IPS-18c (cell line): ENCODE data around the gene KRT4.

Experiments
- H3K4me3 ChIP-seq: 2 replicates; pipeline ENCODE4 v1.7.0; 2013; ENCODE audit warnings: low read depth, mild to moderate bottlenecking, low read length, moderate library complexity; ENCODE audit not compliant: insufficient read depth
- H3K9me3 ChIP-seq: one replicate; pipeline ENCODE4 v1.6.1; 2013; ENCODE audit warnings: mild to moderate bottlenecking, low read length, moderate library complexity; ENCODE audit not compliant: control insufficient read depth, insufficient read depth

The KRT4 gene

DNA sequence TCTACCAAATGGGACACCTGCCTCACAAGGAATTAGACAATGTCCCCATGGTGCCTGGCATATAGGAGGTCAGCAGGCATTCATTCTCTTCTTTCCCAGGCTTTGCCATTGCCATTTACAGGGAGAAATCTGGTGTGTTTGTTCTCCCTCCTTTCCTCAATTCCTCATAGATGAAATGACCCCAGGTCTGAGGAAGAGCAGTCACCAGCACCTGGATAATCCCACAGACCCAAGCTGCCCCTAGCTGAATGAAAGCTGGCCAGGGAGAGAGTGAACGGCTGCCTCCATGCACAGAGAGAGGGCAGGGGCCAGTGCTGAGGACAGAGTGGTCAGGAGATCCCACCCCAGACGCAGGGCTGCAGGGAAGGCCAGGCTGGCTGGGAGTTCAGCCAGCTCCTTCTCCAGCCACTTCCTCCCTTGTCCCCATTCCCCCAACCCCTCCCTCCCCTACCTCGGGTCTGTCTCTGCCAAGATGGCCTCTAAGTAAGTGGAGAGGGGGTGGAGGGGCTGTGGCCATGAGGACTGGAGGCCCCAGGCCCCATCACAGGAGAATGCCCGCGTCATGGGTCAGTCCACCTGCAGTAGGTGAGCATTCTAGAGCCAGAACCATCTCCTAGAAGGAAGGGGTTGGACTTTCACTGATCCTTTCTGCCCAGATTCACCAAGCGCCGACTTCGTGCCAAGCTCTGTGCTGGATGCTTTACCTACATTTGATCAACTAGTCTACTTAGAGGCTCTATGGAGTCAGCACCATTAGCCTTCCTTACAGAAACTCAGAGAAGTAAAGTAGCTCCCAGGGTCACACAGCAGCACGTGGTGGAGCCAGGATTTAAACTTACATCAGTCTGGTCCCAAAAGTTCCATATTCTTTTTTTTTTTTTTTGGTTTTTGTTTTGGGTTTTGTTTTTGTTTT lies 2.0 kb upstream of the KRT4 start:
- no peaks in the 10 kb centered on the region for H3K9me3 ChIP-seq
- no peak overlapping the region for H3K4me3 ChIP-seq

GRCh38 chr12:52815161-52815560 lies 1.2 kb upstream of the KRT4 start:
- Histone ChIP-seq H3K9me3 (no peaks in the 10 kb centered on the region), H3K4me3 (no peak overlapping the region)

- no peak overlapping the region for H3K4me3 ChIP-seq
- H3K9me3 ChIP-seq, result no peaks in the 10 kb centered on the region
Observed at GRCh38 chr12:52814710-52815155, 817 bp upstream of the KRT4 start.

GRCh38 chr12:52813203-52813819 lies 605 bp downstream of the KRT4 start:
- no peaks in the 10 kb centered on the region for H3K9me3 ChIP-seq
- H3K4me3 ChIP-seq, result no peak overlapping the region

GRCh38 chr12:52812749-52813148 lies 1.2 kb downstream of the KRT4 start:
- no peak overlapping the region for H3K4me3 ChIP-seq

GRCh38 chr12:52812073-52812400 lies 1.9 kb downstream of the KRT4 start:
- no peak overlapping the region for H3K4me3 ChIP-seq
- no peaks in the 10 kb centered on the region for H3K9me3 ChIP-seq

More at GRCh38 chr12:52812749-52813148, 1.2 kb downstream of the KRT4 start:
- H3K9me3 ChIP-seq, result no peaks in the 10 kb centered on the region

- H3K9me3 ChIP-seq, result no peaks in the 10 kb centered on the region
- no peak overlapping the region for H3K4me3 ChIP-seq
Observed at GRCh38 chr12:52811191-52812072, 2.5 kb downstream of the KRT4 start.

DNA sequence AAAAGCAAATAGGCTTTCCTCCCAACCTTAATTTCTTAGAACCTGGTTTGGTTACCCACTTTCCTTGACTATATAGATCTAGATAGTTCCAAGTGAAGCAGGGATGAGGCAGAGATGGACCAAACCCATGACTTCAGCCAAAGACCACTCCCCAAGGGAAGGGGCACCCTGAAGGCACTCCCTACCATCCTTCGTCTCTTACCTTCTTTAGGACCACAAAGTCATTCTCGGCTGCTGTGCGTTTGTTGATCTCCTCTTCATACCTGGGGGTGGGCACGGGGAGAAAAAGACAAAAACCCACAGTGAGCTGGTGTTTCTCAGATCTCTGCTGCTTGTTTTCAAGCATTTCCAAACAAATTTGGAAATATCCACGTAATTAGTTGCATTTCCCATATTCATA lies 3.4 kb downstream of the KRT4 start:
- Histone ChIP-seq H3K9me3 (no peaks in the 10 kb centered on the region), H3K4me3 (no peak overlapping the region)

- H3K9me3 ChIP-seq, result no peaks in the 10 kb centered on the region
- no peak overlapping the region for H3K4me3 ChIP-seq
Observed at GRCh38 chr12:52809166-52809565, 4.8 kb downstream of the KRT4 start.

- H3K9me3 ChIP-seq, result no peaks in the 10 kb centered on the region
- no peak overlapping the region for H3K4me3 ChIP-seq
Observed at GRCh38 chr12:52808573-52809160, 5.2 kb downstream of the KRT4 start.

DNA sequence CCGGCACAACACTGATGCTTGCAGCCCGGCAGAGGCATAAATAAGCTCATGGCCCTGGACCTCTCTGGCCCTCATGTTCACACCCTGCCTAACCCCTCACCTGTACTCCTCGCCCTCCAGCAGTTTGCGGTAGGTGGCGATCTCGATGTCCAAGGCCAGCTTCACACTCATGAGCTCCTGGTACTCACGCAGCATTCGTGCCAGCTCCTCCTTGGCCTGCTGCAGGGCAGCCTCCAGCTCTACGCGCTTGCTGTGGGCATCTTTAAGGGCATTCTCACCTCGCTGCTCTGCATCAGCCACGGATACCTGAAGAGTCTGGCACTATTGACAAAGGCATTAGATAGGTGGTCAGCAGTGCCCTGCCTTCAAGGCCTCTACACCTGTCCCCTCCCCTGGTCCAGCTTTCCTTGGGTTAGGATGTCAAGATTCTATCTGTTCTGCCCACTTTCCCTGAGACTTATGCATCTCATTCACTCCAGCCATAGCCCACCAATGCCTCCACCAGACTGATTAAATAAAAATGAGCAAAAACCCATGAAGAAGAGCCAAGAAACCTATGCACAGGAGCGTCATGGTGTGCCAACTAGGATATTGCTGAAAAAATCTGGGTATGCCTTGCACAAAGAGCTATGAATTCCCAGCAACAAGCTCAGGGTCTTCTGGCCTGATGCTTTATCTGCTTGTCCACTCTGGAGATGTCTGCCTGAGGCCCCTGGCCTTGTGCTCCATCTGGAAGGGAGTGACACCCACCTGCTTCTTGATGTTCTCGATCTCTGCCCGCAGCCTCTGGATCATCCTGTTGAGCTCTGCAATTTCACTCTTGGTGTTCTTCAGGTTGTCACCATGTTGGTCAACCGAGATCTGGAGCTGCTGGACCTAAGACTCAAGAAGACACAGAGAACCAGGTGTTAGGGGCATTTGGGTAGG lies 6.1 kb downstream of the KRT4 start:
- Histone ChIP-seq H3K9me3 (no peaks in the 10 kb centered on the region), H3K4me3 (no peak overlapping the region)

GRCh38 chr12:52806821-52807543 lies 6.9 kb downstream of the KRT4 start:
- no peak overlapping the region for H3K4me3 ChIP-seq
- no peaks in the 10 kb centered on the region for H3K9me3 ChIP-seq

- Histone ChIP-seq H3K9me3 (no peaks in the 10 kb centered on the region), H3K4me3 (no peak overlapping the region)
Observed at GRCh38 chr12:52806169-52806811, 7.6 kb downstream of the KRT4 start.

- no peaks in the 10 kb centered on the region for H3K9me3 ChIP-seq
- H3K4me3 ChIP-seq, result no peak overlapping the region
Observed at GRCh38 chr12:52805739-52806138, 8.2 kb downstream of the KRT4 start.

DNA sequence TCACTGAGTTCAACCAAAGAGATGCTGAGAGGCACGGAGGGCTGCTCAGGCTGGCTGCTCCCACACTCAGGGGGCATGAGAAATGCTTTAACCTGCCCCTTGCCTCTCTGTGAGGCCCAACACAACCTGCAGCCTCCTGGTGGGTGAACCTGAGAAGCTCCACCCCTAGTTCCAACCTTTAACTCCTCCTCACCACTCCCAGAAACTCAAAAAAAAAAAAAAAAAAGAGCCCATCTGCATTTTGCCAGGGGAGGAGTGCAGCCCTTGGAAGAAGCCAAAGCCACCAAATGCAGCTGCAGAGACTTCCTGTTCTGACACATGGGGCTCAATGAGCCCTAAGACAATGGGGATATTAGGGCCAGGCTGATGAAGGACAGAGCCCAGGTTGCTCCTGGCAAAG lies 8.9 kb downstream of the KRT4 start:
- H3K4me3 ChIP-seq, result no peak overlapping the region
- no peaks in the 10 kb centered on the region for H3K9me3 ChIP-seq
